Left ventricle myocardium superior (tissue), 1 donor: Measurements from ENCODE around the gene ARHGAP23. TPM values are rescaled to one million over a fixed set of nuclear protein-coding genes. Genes with fewer than 3 reads are reported as not detected.
"Not testable (repeated sequence)": the region's sequence is repeated elsewhere in the genome, so short reads cannot be mapped to it uniquely, and the experiment has no call there.

ENCODE experiments used
- ATAC-seq: fragments of 200-7000 bp; cut with Tn5 transposase; one replicate; pipeline ENCODE4 v1.9.1; 2020; ENCODE audit warnings: mild to moderate bottlenecking, moderate library complexity
- DNase-seq: peaks from one replicate; pipeline ENCODE4 v3.0.0-alpha.2; 2020
- intact Hi-C: fragments of 100-400 bp; cut with micrococcal nuclease; formaldehyde crosslinking; loops from one replicate; pipeline ENCODE4 v1.11.0; 2022
- total RNA-seq: library from RNA; stranded (reverse); fragmentation: NEBNext Ultra II Directional; extraction: Animal tissue kit (Norgen Biotek cat#: 25700); gene quantifications from one replicate; pipeline ENCODE4 v1.2.1, GENCODE V29; 2021
- donor health status: DM: no; HTN: yes; CAD: no; lungs with severe emphysema.

ARHGAP23 gene
- total RNA-seq, 1 donor from 2014 or later: 70.3 TPM

GRCh38 chr17:38507436-38507835 lies 79.2 kb downstream of the ARHGAP23 start:
- intact Hi-C loops: no loop called here
- ATAC-seq (no peak), DNase-seq (no peak)

- intact Hi-C loops: no loop called here
- DNase-seq (no peak), ATAC-seq (no peak)
Observed at GRCh38 chr17:38507921-38508569, 79.8 kb downstream of the ARHGAP23 start.

GRCh38 chr17:38508570-38508950 lies 80.3 kb downstream of the ARHGAP23 start:
- ATAC-seq (no peak), DNase-seq (no peak)
- intact Hi-C loops: no loop called here

- DNase-seq (peak; percentile 85), ATAC-seq (peak; percentile 74)
- intact Hi-C loops: no loop called here
Observed at GRCh38 chr17:38508954-38509771, 80.9 kb downstream of the ARHGAP23 start.

- intact Hi-C loops: no loop called here
- no peak for DNase-seq
- peak; percentile 37 for ATAC-seq
Observed at GRCh38 chr17:38509772-38510420, 81.6 kb downstream of the ARHGAP23 start.

GRCh38 chr17:38510421-38511149 lies 82.3 kb downstream of the ARHGAP23 start:
- ATAC-seq (peak; percentile 65), DNase-seq (peak; percentile 62)
- intact Hi-C loops: no loop called here

- intact Hi-C loops: no loop called here
- ATAC-seq (no peak), DNase-seq (no peak)
Observed at GRCh38 chr17:38511150-38512108, 83.2 kb downstream of the ARHGAP23 start.

GRCh38 chr17:38512473-38513058 lies 84.3 kb downstream of the ARHGAP23 start:
- intact Hi-C loops: no loop called here
- ATAC-seq (no peak), DNase-seq (no peak)

- ATAC-seq, intact Hi-C loops, DNase-seq: not testable (repeated sequence)
Observed at GRCh38 chr17:38526526-38526925, 98.3 kb downstream of the ARHGAP23 start.

GRCh38 chr17:38528141-38528540 lies 99.9 kb downstream of the ARHGAP23 start:
- intact Hi-C loops, DNase-seq, ATAC-seq: not testable (repeated sequence)

- DNase-seq, ATAC-seq, intact Hi-C loops: not testable (repeated sequence)
Observed at GRCh38 chr17:38530856-38531255, 102.6 kb downstream of the ARHGAP23 start.

GRCh38 chr17:38531761-38532160 lies 103.5 kb downstream of the ARHGAP23 start:
- ATAC-seq, intact Hi-C loops, DNase-seq: not testable (repeated sequence)

- DNase-seq (no peak), ATAC-seq (no peak)
- intact Hi-C loops: no loop called here
Observed at GRCh38 chr17:38532451-38532850, 104.2 kb downstream of the ARHGAP23 start.

GRCh38 chr17:38533241-38533640 lies 105.0 kb downstream of the ARHGAP23 start:
- no peak for ATAC-seq
- intact Hi-C loops: no loop called here
- no peak for DNase-seq

- no peak for ATAC-seq
Observed at GRCh38 chr17:38533866-38534497, 105.7 kb downstream of the ARHGAP23 start.

GRCh38 chr17:38534498-38534885 lies 106.2 kb downstream of the ARHGAP23 start:
- no peak for DNase-seq
- no peak for ATAC-seq

More at GRCh38 chr17:38533866-38534497, 105.7 kb downstream of the ARHGAP23 start:
- intact Hi-C loops: no loop called here
- no peak for DNase-seq

GRCh38 chr17:38535886-38536285 lies 107.6 kb downstream of the ARHGAP23 start:
- DNase-seq: no peak
- no peak for ATAC-seq
- intact Hi-C loops: no loop called here

More at GRCh38 chr17:38534498-38534885, 106.2 kb downstream of the ARHGAP23 start:
- intact Hi-C loops: no loop called here
